Bone marrow (tissue), 2 donors: Measurements from ENCODE around the gene TNS3.
"Not testable (repeated sequence)": the region's sequence is repeated elsewhere in the genome, so short reads cannot be mapped to it uniquely, and the experiment has no call there.

Experiments
- DNase-seq, 2 donors: peaks; one replicate each; lab custom pipeline; 2025; lab: John Stamatoyannopoulos, UW

TNS3 gene

DNA sequence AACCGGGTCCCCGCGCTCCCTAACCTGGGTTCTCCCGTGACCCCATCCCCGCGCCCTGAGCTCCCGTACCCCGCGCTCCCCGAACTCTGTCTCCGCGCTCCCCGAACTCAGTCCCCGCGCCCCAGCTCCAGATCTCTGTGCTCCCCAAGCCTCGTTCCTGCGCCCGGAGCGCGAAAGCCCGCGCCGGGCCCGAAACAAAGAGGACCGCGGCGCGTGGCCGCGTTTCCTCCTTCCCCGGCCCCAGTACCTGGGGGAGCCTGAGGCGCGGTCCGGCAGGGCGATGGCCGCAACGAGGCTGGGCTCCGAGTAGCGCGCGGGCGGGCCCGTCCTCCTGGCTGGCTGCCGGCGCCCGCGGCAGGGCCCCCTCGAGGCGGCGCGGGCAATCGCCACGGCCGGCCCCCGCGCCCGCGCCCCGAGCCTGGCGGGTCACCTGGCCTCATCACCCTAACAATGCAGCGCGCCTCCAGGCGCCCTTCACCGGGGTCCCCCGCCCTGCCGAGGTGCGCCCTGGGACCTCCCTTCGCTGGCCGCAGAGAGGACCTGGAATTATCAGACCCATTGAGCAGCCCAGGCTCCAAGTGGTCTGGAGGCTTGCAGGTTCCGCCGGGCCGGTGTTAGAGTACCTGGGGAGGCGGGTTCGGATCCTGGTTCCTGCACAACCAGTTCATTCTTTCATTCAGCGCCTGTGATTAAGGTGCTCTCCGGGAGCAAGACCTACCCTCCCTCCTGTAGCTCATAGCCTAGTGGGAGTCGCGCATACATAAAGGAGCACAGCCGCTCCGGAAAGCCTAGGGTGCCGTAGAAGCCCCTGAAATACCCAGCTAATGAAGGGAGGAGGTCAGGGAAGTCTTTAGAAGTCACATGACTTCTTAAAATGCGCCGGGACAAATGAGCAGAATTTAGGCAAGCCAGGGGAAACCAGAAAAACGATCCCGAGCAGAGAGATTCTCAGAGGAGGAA lies at the start of gene TNS3:
TSS of gene TNS3 (minus strand) at position 308 of the 960 bp plus-strand sequence. CDS start 142,475 bp downstream, outside the sequence.
- DNase-seq = no peak

GRCh38 chr7:47631711-47632110 lies 49.8 kb upstream of the TNS3 start:
- no peak for DNase-seq

- peak in 1 of 2 donors; percentile 39 for DNase-seq
These were observed 45.8 kb upstream of the TNS3 start for GRCh38 chr7:47627580-47628283.

DNA sequence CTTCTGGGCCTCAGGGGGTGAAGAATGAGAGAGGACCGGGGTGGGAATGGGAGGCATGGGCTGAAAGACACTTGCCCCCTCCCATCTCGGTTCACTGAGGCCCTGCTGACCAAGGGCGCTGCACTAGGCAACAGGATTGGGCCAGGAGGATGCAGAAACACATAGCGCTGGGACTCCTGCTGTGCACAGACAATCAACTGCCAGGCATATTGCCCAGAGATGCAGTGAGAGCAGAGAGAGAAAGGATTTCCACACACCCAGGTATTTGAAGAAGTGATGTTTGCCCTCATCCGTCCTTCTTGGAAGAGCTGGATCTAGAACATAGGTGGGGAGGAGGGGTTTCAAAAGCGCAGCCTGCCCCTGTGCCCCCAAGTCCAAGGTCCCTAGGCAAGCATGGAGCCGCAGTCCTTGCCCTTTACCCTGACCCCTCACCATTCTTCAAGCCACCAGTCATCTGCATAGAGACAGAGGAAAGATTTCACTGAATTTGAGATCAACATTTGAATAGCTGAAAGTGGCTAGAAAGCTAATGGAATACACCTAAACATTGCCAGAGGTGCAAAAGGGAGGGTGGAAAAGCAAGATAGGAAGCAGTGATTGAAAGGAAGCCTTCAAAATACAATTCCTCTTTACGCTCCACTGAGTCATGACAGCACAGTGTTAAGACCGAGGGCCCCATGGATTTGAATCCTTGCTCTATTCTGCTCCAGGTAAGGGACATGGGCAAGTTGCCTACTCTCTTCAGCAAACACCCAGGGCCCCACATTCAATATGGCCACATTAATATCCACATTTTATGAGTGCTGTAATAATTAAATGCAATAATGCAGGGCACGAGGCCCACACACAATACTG lies 44.2 kb upstream of the TNS3 start:
- no peak for DNase-seq

DNA sequence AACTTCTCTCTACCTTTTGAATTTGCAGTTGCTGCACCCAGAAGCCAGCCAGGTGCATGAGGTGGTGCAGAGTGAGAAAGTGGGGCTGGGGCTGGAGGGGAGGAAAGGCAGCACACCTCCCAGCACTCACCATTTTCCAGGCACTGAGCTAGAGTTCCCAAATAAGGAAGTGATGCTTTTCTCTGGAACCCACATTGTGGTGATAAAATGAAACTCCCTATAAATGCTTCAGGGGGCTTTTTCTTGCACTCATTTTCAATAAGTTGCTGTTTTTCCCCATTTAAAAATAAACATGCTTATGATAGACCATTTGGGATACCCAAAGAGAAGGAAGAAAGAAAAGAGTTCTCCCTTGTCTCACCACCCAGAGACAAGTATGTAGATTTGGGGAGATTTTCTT lies 42.8 kb upstream of the TNS3 start:
- no peak for DNase-seq

DNA sequence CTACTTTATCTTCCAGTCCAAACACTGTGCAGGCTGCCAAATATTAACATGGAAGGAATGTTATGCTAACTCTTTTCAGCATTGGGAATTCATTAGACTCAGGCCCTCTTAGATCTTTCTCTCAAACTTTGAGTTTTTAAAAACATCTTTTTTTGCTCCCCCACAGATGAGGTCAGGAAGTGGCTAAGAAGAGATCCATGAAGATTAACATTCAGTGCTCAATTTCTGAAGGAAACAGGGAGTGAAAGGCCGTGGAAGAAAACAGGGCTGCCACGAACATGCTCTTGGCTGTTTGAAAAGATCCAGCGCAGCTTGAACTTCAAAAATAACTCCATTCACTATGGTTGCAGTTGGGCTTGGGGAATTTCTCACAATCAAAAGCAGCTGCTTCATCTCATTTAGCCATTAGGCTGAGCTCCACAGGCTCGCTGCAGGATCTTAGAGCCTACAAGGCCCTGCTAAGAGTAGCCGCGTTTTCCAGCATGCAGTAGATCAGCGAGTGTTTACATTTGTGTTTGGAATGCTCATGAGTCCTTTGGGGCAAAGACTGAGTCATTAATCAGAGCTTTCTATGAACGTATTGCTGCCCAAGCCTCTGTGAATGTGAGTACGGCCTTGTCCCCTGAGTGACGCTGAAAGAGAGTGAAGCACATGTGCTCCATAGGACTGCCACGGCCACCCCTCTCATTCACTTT lies 41.2 kb upstream of the TNS3 start:
- DNase-seq = no peak

DNA sequence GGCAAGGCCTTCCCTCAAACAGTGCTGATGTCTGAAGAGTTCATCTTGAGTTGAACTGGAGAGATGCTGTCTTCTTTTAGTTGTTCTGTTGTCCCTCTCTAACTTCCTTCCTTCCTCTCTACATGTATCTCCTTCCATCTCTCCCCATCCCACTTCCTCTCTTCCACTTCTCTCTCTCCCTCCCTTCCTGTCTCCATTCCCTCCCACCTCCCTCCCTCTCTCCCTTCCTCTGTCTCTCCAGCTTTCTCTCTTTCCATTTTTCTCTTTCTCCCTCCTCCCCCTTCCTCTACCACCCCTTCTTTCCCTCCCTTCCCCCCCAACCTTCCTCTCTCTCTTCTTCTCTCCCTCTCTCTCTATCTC lies 40.7 kb upstream of the TNS3 start:
- no peak for DNase-seq

DNA sequence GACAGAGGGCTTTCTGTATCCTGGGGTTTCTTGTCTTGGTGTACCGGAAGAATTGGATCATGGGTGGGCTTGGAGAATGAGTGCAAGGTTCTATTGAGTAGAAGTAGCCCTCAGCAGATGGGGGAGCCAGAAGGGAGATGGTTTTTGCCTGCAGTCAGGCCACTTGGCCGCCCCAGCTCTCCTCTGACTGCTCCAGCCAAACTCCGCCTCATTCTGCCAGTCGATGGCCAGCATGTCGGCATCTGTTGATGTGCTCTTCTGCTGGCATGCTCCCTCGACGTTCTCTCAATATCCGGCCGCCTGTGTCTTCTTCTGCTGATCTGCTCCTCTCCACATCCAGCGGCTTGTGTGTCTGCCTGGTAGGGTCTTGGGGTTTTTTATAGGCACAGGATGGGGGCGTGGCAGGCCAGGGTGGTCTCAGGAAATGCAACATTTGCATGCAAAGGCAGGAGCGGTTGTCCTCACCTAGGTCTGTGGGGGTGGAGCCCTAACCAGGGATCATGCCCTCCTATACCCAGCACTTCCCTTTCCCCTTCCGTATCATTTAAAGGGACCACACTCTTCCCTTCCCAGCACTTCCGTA lies 40.2 kb upstream of the TNS3 start:
- no peak for DNase-seq

- no peak for DNase-seq
These were observed 39.4 kb upstream of the TNS3 start for GRCh38 chr7:47621347-47621746.

DNA sequence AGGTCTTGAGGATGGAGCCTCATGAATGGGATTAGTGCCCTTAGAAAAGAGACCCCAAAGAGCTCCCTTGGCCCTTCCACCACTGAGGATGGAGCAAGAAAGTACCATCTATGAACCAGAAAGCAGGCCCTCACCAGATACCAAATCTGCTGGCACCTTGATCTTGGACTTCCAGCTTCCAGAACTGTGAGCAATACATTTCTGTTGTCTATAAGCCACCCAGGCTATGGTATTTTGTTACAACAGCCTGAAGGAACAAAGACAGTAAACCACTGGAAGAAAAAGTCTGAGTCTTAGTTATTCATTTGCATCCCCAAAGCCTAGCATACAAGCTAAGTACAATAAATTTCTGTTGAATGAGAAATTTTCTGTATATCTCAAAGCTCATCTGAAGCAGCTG lies 37.9 kb upstream of the TNS3 start:
- DNase-seq = no peak

DNA sequence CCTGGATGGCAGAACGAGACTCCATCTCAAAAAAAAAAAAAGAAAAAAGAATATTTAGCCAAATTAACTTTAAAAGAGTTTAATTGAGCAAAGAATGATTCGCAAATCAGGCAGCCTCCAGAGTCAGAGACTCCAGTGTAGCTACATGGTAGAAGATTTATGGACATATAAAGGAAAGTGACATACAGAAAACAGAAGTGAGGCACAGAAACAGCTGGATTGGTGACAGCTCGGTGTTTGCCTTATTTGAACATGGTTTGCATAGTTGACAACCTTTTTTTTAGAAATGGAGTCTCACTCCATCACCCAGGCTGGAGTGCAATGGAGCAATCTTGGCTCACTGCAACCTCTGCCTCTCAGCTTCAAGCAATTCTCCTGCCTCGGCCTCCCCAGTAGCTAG lies 35.2 kb upstream of the TNS3 start:
- DNase-seq = no peak

DNA sequence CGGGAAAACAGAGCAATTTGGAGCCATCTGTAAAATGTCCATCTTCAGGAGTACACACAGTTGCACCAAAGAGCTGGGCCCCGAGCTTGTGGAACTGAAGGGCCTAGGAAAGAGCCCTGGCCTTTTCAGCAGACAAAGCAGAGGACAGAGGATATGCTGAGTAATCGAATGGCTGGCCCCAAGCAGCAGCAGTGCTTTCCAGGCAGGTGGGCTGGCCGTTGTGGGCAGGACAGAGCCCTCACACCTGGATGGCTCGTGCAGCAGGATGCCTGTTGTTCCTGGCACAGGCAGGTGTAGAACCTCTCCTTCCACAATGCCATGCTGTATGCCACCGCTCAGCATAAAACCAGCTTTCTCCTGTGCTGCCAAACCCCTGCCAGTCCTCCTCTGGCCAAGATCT lies 32.5 kb upstream of the TNS3 start:
- DNase-seq = no peak

DNA sequence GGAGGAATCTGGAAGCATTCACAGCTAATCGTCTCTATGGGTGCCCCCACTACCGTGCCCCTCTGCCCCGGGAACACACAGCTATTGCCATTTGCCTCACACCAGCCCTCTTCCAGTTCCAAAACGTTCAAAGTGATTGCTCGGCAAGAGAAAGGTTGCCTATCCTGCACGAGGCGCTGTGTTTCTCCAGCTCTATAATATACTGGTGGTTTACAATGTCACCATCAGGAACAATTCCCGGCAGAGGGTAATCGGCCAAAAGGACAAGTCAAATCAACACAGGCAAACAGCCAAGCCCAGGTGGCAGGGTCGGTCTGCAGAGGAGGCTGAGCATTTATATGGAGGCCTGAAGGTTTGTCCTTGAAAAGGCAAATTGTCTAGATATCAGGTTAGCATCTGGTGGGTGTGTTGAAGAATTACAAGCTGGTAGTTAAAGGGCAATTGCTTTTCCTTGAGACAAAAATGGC lies 29.2 kb upstream of the TNS3 start:
- no peak for DNase-seq

DNA sequence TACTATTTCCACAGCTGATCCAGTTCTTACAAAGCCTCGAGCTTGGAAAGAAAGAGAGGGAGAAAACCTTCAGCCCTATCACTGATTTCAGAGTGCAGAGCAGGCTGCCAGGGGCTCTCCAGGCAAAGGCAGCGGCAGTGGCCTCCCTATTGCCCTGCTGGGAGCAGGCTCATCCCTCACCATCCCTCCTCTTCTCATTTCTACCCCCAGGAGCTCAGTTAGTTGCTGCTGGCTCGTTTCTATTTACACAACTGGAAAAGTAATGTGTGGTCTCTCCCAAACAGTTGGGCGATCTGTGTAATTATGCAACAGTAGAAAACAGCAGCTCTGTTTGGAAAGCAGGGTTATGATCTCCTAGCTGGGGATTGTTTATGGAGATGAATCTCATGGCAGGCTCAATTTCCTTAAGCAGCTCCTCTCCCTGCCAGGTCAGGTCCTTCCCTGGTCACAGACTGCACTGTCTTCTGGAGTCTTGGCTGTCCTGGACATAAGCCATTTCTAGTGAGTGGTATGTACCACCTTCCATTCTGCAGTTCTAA lies 28.7 kb upstream of the TNS3 start:
- DNase-seq = no peak

DNA sequence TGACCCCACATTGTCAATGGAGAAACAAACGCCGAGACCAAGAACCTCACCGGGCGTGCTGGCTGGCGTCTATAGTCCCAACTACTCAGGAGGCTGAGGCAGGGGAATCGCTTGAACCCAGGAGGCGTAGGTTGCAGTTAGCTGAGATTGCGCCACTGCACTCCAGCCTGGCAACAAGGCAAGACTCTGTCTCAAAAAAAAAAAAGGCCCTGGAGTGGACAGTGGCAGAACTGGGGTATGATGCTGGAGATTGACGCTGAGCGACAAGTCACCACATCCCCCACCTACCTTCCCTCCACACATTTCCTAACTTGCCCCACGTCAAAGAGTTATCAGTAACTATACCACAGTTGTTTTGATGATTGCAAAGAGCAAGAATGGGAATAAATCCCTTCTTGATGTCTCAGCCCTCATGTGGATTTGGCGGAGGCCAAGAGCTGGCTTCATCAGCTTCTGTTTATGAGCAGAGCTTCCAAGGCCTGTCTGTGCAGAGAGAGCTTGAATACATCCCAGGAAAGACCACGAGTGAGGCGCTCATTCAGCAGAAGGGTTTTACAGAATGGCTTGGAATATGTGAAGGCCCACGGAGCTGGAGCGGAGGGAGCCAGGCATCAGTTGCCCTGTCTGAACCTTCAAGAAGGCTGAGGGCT lies 28.0 kb upstream of the TNS3 start:
- DNase-seq = no peak

- not testable (repeated sequence) for DNase-seq
These were observed 24.7 kb upstream of the TNS3 start for GRCh38 chr7:47606593-47607046.

DNA sequence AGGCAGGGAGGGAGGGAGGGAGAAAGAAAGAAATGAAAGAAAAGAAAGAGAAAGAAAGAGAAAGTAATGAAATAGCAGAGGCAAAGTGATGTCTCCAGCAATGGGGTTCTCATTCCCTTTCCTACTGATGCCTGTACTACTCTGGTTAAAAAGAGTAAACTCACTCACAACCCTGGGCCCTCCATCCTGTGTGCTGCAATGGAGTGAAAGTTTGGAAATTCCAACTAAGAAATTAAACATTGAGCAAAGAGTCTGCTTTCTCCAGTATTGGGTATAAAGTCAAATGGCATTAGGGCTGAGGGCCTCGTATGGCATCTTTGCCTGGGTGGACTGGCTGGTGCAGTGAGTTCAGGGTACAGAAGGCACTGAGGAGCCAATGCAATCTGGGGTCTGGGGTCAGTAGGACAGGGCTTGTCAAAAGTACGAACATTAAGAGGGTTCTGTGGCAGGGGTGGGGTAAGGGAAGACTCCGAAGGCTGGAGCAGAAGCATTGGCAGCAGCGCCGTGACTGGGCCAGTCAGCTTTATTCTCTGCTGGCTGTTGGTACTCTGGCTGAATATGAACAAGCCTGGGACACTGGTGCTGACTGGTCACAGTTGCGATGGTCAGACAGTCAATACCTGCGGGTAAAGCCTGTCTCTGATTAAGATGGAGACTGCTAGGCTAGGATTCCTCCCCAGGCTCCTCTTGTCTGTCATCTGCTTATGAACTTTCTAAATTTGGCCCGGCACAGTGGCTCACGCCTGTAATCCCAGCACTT lies 24.1 kb upstream of the TNS3 start:
- DNase-seq = no peak

- DNase-seq = no peak
These were observed 22.6 kb upstream of the TNS3 start for GRCh38 chr7:47604496-47604890.

GRCh38 chr7:47603514-47604255 lies 21.8 kb upstream of the TNS3 start:
- not testable (repeated sequence) for DNase-seq
